Endothelial cell of umbilical vein (primary cell): ENCODE data around the gene KCTD1.

ENCODE experiments used
- MYC ChIP-seq: IDR thresholded peaks from one replicate; pipeline ENCODE4 v1.6.1; 2011; ENCODE audit warnings: mild to moderate bottlenecking, low read depth, low read length
- POLR2A ChIP-seq: IDR thresholded peaks from 2 replicates; pipeline ENCODE4 v1.6.1; 2012; ENCODE audit warnings: low read depth, mild to moderate bottlenecking, control low read depth, low read length
- POLR2AphosphoS5 ChIP-seq: IDR thresholded peaks from 2 replicates; pipeline ENCODE4 v1.6.1; 2012; ENCODE audit warnings: low read depth, mild to moderate bottlenecking, control low read depth, low read length, moderate library complexity; ENCODE audit not compliant: insufficient read depth
- TF ChIP-seq, protein P1 (sequence below), 2 donors: IDR thresholded peaks; 1 replicate in 1 of 2; 2 replicates in 1 of 2; pipeline ENCODE4 v1.5.1; 2011; ENCODE audit warnings: low read length in 2 of 2, mild to moderate bottlenecking in 2 of 2, moderate library complexity in 2 of 2, control low read depth in 1 of 2, inconsistent platforms in 1 of 2, low read depth in 1 of 2; ENCODE audit not compliant: insufficient read depth in 1 of 2; ENCODE audit errors: extremely low read depth in 1 of 2

DNA sequence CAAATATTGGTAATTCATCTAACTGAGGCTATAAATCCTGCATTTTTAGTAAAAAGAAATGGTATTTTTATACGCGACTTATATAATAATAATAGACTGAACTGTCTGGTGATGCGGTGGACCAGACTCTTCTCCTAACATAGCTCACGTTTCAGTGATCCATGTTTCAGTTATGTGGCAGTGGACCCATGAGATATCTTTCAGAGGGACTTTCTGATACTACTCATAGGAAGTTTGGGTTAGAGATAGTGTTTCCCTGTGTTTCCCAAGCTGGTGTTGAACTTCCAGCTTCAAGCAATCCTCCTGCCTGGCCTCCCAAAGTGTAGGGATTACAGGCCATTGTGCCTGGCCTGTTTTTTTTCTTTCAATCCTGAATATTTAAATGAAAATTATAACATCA lies 59.2 kb downstream of the KCTD1 start:
- TF ChIP-seq, protein P1, sequence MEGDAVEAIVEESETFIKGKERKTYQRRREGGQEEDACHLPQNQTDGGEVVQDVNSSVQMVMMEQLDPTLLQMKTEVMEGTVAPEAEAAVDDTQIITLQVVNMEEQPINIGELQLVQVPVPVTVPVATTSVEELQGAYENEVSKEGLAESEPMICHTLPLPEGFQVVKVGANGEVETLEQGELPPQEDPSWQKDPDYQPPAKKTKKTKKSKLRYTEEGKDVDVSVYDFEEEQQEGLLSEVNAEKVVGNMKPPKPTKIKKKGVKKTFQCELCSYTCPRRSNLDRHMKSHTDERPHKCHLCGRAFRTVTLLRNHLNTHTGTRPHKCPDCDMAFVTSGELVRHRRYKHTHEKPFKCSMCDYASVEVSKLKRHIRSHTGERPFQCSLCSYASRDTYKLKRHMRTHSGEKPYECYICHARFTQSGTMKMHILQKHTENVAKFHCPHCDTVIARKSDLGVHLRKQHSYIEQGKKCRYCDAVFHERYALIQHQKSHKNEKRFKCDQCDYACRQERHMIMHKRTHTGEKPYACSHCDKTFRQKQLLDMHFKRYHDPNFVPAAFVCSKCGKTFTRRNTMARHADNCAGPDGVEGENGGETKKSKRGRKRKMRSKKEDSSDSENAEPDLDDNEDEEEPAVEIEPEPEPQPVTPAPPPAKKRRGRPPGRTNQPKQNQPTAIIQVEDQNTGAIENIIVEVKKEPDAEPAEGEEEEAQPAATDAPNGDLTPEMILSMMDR (IDR thresholded peaks at IDR 0.05; ENCODE audit: extremely low read depth in 1 of 2, insufficient read depth in 1 of 2, low read depth in 1 of 2, low read length in 2 of 2) = no peak
- TF ChIP-seq POLR2AphosphoS5 (no peak), MYC (no peak), POLR2A (no peak)
